AG09309 (cell line): Measurements from ENCODE around the gene ZNF718.
"Not testable (repeated sequence)": the region's sequence is repeated elsewhere in the genome, so short reads cannot be mapped to it uniquely, and the experiment has no call there.

Experiments used
- DNase-seq: peaks from one replicate; pipeline ENCODE4 v3.0.0-alpha.2; 2010; ENCODE audit warnings: low read depth
- H3K4me3 ChIP-seq: 2 replicates; pipeline ENCODE4 v1.5.1; 2011; ENCODE audit warnings: mild to moderate bottlenecking, low read depth, low read length, moderate library complexity; ENCODE audit not compliant: control insufficient read depth
- TF ChIP-seq, protein P1 (sequence below): IDR thresholded peaks from 2 replicates; pipeline ENCODE4 v1.5.1; 2011; ENCODE audit warnings: mild to moderate bottlenecking, low read depth, low read length, inconsistent platforms; ENCODE audit not compliant: insufficient read depth, control insufficient read depth; ENCODE audit errors: missing control alignments

The ZNF718 gene

GRCh38 chr4:147233-147632 lies 22.9 kb downstream of the ZNF718 start:
- no peak overlapping the region for H3K4me3 ChIP-seq
- TF ChIP-seq, protein P1, sequence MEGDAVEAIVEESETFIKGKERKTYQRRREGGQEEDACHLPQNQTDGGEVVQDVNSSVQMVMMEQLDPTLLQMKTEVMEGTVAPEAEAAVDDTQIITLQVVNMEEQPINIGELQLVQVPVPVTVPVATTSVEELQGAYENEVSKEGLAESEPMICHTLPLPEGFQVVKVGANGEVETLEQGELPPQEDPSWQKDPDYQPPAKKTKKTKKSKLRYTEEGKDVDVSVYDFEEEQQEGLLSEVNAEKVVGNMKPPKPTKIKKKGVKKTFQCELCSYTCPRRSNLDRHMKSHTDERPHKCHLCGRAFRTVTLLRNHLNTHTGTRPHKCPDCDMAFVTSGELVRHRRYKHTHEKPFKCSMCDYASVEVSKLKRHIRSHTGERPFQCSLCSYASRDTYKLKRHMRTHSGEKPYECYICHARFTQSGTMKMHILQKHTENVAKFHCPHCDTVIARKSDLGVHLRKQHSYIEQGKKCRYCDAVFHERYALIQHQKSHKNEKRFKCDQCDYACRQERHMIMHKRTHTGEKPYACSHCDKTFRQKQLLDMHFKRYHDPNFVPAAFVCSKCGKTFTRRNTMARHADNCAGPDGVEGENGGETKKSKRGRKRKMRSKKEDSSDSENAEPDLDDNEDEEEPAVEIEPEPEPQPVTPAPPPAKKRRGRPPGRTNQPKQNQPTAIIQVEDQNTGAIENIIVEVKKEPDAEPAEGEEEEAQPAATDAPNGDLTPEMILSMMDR = no peak
- no peak for DNase-seq

- TF ChIP-seq, protein P1 = no peak
- no peak for DNase-seq
- no peak overlapping the region for H3K4me3 ChIP-seq
Observed at GRCh38 chr4:161496-162284, 37.4 kb downstream of the ZNF718 start.

- H3K4me3 ChIP-seq, DNase-seq: not testable (repeated sequence)
Observed at GRCh38 chr4:169640-170039, 45.3 kb downstream of the ZNF718 start.

DNA sequence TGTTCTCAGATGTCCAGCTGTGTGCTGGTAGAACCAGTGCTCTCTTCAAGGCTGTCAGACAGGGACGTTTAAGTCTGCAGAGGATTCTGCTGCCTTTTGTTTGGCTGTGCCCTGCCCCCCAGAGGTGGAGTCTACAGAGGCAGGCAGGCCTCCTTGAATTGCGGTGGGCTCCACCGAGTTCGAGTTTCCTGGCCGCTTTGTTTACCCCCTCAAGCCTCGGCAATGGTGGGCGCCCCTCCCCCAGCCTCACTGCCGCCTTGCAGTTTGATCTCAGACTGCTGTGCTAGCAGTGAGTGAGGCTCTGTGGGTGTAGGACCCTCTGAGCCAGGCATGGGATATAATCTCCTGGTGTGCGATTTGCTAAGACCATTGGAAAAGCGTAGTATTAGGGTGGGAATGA lies 47.0 kb downstream of the ZNF718 start:
- not testable (repeated sequence) for H3K4me3 ChIP-seq, DNase-seq

DNA sequence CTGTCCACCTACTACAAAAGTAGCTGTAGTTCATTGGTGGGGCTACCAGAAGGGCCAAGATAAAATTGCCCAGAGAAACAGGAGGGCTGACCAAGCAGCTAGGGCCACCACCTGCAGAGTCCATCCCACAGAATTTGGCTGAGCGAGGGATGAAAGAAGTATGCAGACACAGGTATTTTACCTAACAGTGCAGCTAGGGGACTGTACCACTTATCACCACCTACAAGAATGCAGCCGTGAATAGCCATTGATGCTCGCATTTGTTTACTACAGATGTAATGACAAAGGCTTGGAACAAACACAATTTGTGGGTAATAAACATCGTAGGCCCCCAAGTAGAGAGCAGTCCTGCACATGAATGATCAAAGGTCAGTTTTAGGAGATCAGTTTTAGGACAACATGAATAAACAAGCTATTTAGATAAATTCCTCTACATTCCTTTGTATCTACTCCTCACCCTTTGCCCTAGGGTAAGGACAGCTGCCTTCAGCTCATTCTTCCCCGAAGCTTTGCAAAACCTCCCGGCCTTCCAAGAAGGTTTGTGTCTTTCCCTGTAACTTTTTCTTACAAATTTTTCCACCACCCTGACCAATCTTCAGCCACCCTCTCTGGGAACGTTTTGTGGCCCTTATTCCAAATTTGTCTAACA lies 49.5 kb downstream of the ZNF718 start:
- no peak overlapping the region for H3K4me3 ChIP-seq
- TF ChIP-seq, protein P1 = no peak
- no peak for DNase-seq

DNA sequence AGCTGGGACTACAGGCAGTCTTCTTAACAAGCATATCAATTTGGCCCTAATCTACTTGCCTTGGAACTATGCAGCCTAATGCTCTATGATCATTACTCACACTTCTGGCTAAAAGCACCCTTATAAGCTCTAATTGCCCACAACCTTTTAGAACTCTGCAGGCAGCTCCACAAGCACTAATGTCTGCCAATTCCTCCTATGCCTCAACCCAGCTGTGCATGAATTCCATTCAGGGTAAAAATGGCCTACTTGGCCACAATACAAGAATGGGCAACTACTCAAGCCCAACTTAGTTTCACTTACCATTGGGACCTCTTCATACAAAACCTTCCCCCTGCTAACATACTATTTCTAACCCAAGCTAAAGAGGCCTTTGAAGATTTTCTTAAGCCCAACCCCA lies 51.7 kb downstream of the ZNF718 start:
- no peak for DNase-seq
- TF ChIP-seq, protein P1 = no peak
- H3K4me3 ChIP-seq = no peak overlapping the region

DNA sequence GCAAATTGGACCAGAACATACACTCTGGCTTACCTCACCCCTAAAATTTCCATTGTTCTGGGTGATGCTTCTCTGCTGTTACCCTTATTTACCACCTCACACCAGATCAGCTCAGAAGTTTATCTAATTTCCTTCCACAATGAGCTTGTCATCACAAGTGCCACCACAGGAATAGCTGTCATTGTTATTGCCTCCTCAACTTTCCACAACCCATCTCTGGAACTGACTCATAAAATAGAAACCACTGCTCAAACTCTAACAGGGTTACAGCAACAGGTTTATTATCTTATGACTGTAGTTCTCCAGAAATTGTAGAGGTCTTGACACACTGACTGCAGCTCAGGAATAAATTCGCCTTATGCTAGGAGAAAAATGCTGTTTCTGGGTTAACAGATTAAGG lies 52.7 kb downstream of the ZNF718 start:
- H3K4me3 ChIP-seq = no peak overlapping the region
- DNase-seq = no peak
- TF ChIP-seq, protein P1 = no peak

GRCh38 chr4:182225-182624 lies 57.9 kb downstream of the ZNF718 start:
- not testable (repeated sequence) for DNase-seq, H3K4me3 ChIP-seq
